HG03457 (cell line): ENCODE results near the gene PLEKHH3.
A peak's percentile ranks its signal among the peaks of the same experiment; 100 is the strongest.

ENCODE experiments used
- ATAC-seq: cut with Tn5 transposase; IDR thresholded peaks from one replicate; pipeline ENCODE4 v1.9.1; 2021; ENCODE audit warnings: moderate number of reproducible peaks; ENCODE audit not compliant: unreplicated experiment

The PLEKHH3 gene

DNA sequence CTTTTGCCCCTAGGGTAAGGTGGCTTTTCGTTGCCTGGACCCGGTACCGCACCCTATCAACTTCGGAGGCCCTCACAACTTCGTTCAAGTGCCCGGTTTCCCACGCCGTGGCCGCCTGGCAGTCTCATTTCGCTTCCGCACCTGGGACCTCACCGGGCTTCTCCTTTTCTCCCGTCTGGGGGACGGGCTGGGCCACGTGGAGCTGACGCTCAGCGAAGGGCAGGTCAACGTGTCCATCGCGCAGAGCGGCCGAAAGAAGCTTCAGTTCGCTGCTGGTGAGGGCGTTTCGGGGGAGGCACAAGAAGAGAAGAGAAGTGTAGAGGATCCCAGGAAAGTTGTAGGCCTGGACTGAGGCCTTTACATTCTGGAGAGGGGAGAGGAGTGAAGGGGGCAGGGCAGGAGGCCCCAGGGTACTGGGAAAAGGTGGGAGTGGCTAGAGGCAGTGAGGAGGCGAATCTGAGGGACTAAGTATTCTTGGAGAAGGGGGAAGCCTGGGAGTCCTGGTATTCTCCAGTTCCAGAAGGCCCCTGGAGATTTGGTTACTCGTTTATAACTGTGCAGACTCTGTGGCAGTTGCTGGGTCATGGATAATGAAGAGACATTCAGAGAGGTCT is 11.0 kb upstream of the PLEKHH3 start:
- ATAC-seq: no peak

GRCh38 chr17:42686520-42687128 is 9.8 kb upstream of the PLEKHH3 start:
- no peak for ATAC-seq

GRCh38 chr17:42685831-42686230 is 9.0 kb upstream of the PLEKHH3 start:
- no peak for ATAC-seq

- no peak for ATAC-seq
These were observed 8.2 kb upstream of the PLEKHH3 start for GRCh38 chr17:42684929-42685556.

- ATAC-seq: no peak
These were observed 6.7 kb upstream of the PLEKHH3 start for GRCh38 chr17:42683407-42684034.

- ATAC-seq: no peak
These were observed 6.1 kb upstream of the PLEKHH3 start for GRCh38 chr17:42682722-42683403.

- ATAC-seq: no peak
These were observed 5.4 kb upstream of the PLEKHH3 start, which contains the start of gene CNTNAP1 for GRCh38 chr17:42681976-42682721. TSS of gene CNTNAP1 (plus strand) at chr17:42682531. CDS start at chr17:42682830, 299 bp downstream.

DNA sequence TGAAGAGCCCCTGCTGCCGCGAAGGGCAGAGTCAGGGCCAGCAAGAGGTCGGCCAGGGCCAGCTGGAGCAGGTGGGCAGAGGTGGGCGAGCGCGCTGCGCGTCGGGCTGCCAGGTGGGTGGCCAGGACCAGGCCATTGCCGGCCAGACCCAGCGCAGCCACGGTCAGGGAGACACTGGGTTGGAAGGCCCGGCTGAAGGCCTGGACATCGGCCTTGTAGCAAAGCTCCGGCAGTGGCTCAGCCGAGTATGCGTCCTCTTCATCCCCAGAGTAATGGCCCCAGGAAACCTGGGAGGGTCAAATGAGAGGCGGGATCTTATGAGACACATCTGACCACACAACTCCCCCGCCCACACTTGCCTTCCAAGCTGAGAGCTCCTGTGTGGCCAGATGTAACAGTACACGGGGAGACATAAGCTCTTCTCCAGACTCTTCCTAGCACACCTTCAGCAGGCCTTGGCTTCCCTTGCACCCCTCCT is 3.6 kb upstream of the PLEKHH3 start:
- ATAC-seq: no peak

GRCh38 chr17:42679492-42680330 is 2.9 kb upstream of the PLEKHH3 start:
- ATAC-seq: no peak

GRCh38 chr17:42678951-42679491 is 2.2 kb upstream of the PLEKHH3 start:
- no peak for ATAC-seq

DNA sequence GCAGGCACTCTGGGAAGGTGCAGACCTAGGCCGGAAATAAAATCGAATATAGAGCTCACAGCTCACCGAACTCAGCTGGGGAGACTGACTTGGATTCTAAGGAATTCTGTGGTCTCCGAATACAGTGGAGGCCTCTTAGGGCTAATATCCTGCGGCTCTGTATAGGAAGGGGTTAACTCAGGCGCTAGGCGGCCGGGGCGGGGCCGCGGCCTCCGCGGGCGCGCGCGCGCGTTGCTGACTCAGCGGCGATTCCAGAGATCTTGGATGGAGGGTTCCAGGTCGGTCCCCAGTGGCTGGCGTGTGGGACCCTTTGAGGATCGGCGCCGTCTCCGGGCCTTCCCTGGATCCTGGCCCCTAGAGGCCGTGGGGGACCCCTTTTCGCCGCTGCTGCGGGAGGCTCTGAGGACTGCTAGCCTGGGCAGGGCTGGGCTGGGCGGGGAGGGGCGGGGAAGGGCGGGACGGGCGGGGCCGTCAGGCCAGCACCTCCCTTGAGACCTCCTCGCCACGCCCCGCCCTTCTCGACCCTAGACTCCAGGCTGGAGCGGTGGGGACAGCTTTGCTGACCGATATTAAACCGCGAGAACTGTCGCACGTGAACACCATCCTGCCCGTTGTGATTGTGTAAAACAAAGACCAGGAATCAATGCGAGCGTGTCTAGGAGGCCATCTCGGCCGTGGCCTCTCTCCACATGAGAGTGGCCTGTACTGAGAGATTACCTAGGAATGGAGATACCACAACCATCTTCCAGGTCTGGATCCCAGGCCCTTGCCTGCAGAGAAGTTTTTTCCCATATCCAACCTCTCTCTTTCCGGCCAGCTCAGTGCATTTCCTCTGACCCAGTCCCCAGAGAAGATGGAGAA is 1.4 kb upstream of the PLEKHH3 start:
- ATAC-seq: peak; percentile 22

DNA sequence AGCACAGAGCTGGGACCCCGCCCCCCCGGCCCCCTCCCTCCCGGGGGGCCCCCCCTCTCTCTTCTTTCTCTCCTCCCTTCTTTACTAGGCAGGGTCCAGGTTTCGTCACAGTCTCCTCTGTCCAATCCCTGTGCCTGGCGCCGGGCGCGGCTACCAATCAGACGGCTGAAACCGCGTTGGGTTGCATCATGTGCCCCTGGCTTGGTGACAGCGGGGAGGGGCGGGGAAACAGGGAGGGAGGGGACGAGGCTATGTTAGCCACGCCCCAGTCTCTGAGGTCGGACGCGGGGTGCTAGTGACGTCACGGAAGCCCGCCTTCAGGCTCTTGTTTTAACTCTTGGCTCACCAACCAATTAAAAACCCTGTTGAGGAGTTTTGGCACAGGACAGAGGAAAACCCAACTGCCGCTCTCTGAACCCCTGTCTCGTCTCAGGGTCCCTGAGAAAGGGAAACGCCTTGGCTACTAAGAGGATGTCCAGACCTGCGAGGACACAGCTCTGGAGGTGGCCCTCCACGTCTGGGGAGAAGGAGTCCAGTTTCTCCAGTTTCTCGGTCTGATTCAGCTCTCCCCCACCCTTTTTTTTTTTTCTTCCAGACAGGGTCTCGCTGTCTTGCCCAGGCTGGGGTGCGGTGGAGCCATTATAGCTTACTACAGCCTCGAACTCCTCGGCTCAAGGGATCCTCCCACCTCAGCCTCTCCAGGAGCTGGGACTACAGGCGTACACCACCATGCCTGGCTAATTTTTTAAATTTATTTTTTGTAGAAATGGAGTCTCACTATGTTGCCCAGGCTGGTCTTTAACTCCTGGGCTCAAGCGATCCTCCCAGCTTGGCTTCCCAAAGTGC is 441 bp upstream of the PLEKHH3 start:
- peak; percentile 41 for ATAC-seq

DNA sequence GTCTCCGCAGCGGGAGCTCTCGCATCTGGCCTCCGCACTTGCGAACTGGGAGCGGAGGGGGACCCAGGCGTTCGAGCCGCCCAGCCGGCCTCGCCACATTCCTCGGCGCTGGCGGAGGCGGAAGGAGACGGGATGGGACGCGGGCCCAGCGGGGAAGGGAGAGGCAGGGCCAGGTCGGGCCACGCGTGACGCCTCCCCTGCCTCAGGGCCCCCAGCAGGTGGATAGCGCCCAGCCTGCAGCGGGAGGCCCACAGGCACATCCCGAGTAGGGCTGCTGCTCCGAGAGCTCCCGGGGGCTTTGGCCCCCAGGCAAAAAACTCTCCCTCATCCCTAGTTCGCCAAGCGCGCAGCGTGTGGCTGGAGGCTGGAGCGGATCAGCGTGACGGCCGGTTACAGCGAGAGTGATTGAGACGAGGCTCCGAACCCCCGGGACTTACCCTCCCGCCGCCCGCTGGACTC is 800 bp downstream of the PLEKHH3 start:
- no peak for ATAC-seq

DNA sequence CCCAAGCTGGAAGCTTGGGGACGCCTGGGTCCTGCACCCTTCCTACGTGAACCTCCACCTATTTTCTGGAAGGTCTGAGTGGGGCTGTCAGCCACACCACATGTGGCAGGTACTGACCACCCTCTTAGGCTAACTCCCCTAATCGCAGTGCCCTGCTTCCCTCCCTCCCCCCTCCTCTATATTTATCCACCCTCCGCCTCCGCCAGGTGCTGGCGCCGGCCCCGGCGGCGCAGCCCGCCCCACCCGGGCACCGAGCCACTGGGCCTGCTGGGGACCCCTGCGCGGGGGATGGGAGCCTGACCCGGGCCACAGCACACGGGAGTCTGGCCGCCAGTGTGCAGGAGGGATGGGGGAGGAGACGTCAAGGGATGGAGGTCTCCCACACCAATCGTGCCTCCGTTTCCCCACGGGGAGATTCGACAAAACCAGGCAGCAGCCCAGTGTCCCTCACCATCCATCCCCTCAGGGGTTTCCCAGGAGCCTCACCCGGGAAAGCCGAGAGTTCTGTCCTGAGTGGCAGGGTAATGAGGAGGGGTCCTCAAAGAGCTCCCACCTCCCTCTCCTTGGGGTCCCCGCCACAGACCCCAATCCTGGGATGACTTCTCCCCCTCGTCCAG is 1.3 kb downstream of the PLEKHH3 start:
- ATAC-seq: no peak

- ATAC-seq: no peak
These were observed 1.9 kb downstream of the PLEKHH3 start for GRCh38 chr17:42674755-42675347.
